Upper lobe of left lung (tissue), 4 donors: ENCODE measurements around the gene CD300A.

Experiments
- EP300 ChIP-seq, 4 donors: sonication (generic); formaldehyde crosslinking; IDR thresholded peaks; one replicate each; pipeline ENCODE4 v1.5.1; 2017; ENCODE audit warnings: antibody characterized with exemption in 4 of 4, control low read depth in 2 of 4
- POLR2A ChIP-seq, 4 donors: fragments of 450-650 bp; IDR thresholded peaks; one replicate each; pipeline ENCODE4 v1.5.1; 2016 to 2017; ENCODE audit warnings: antibody characterized with exemption in 4 of 4, mild to moderate bottlenecking in 2 of 4
- POLR2AphosphoS5 ChIP-seq, 2 donors: sonication (generic); formaldehyde crosslinking; IDR thresholded peaks; one replicate each; pipeline ENCODE4 v1.5.1; 2017; ENCODE audit warnings: antibody characterized with exemption in 2 of 2
- TF ChIP-seq, protein P1 (sequence below), 6 experiments: fragments of 450-650 bp in 4 of 6; fragments of 200-600 bp in 2 of 6; sonication (generic) in 2 of 6; IDR thresholded peaks; one replicate each; pipeline ENCODE4 v1.5.1; 2016 to 2019; ENCODE audit warnings: antibody characterized with exemption in 6 of 6

- TF ChIP-seq POLR2A (IDR thresholded peaks at IDR 0.05) (no peak), EP300 (IDR thresholded peaks at IDR 0.05) (no peak), POLR2AphosphoS5 (IDR thresholded peaks at IDR 0.05) (no peak)
- TF ChIP-seq, protein P1, sequence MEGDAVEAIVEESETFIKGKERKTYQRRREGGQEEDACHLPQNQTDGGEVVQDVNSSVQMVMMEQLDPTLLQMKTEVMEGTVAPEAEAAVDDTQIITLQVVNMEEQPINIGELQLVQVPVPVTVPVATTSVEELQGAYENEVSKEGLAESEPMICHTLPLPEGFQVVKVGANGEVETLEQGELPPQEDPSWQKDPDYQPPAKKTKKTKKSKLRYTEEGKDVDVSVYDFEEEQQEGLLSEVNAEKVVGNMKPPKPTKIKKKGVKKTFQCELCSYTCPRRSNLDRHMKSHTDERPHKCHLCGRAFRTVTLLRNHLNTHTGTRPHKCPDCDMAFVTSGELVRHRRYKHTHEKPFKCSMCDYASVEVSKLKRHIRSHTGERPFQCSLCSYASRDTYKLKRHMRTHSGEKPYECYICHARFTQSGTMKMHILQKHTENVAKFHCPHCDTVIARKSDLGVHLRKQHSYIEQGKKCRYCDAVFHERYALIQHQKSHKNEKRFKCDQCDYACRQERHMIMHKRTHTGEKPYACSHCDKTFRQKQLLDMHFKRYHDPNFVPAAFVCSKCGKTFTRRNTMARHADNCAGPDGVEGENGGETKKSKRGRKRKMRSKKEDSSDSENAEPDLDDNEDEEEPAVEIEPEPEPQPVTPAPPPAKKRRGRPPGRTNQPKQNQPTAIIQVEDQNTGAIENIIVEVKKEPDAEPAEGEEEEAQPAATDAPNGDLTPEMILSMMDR (IDR thresholded peaks at IDR 0.05), result no peak
Observed at GRCh38 chr17:74477411-74477810, 11.0 kb downstream of the CD300A start.
